GM08714 (cell line): ENCODE data around the gene FGF12.

Experiments
- H3K4me3 ChIP-seq: fragments of 200-500 bp; sonication (Bioruptor generic); 2 replicates; pipeline ENCODE4 v1.5.1; 2014; ENCODE audit warnings: mild to moderate bottlenecking, low read length, inconsistent platforms
- ZNF274 ChIP-seq: IDR thresholded peaks from 2 replicates; pipeline ENCODE4 v1.6.1; 2012; ENCODE audit warnings: mild to moderate bottlenecking, low read depth, low read length

Gene FGF12

DNA sequence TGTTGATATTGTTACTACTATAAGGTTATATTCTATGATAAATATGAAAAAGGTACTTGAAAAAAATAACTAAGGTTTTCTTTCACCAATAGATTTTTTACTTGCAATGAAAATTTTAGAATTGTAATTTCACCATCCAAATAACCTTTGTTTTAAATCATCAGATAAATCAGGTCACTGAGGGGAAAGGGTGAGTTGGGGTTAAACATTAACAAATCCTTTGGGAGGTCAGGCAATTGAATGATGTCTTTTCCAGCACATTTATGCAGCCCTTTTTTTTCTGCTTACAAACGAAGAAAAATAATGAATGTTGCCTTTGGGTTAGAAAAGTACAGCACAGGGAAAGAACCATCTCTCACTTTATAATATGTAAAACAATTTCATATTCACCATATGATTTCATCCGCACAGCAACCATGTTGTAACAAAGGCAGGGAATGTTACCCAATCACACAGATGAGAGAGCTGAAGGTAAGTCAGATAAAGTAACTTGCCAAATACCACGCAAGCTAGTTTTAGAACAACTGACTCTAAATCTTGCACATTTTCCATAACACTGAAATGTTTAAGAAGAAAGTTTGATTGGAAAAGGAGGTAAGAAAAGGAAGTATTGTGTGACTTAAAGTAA, 151.3 kb downstream of the FGF12 start:
- H3K4me3 ChIP-seq = no peak overlapping the region
- no peak for TF ChIP-seq ZNF274

DNA sequence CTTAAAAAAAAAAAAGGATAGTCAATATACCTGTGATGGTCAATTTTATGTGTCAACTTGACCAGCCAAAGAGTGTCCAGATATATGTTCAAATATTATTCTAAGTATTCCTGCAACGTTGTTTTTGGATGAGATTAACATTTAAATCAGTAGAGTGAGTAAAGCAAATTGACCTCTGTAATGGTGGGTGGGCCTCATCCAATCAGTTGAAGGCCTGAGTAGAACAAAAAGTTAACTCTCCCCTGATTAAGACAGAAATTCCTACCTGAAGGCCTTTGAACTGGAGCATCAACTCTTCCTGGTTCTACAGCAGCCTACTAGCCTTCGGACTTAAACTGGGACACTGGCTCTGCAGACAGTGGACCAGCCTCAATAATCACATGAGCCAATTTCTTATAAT, 154.1 kb downstream of the FGF12 start:
- no peak for TF ChIP-seq ZNF274
- no peak overlapping the region for H3K4me3 ChIP-seq

DNA sequence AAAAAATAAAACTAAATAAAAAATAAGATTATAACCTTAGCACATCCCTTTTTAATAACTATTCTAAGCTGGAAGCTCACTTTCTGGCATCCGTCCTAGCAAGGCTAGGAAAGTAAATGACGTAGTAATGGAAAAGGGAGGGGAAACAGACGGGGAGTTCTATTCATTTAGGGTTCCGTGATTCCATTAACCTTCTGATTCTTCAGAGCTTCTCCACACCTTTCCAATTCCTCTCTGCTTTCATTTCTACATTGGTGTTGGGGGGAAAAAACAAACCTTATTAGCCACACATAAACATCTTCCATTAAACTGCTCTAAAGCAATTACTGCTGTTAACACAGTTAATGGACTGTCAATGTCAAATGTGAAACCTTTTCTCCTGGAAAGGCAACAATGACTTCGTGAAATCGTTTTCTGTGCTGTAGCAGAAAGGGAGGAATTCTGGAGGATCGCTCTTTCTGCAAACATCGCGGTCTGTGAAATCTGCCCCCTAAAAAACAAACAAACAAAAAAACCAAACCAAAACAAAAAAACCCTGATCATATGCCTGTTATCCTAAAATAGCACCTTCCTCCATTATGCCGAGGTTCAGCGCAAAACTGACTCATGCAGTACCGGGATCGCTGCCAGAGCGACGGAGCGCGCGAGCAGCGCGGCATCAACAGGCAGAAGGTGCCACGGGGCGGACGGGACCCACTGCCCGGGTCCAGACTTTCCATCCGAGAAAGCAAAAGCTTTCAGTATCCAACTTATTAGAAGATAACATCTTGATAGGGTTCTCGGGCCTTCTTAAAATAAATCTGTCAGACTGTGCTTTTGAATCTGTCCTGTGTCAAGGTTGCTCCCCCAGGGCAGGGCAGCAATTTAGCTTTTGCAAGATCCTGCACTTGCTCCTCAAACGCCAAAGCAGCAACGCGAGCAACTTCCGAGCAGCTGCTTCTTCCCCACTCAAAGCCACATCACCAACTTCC, 156.2 kb downstream of the FGF12 start:
- TF ChIP-seq ZNF274 = no peak
- H3K4me3 ChIP-seq = peak overlapping the region; percentile 41

DNA sequence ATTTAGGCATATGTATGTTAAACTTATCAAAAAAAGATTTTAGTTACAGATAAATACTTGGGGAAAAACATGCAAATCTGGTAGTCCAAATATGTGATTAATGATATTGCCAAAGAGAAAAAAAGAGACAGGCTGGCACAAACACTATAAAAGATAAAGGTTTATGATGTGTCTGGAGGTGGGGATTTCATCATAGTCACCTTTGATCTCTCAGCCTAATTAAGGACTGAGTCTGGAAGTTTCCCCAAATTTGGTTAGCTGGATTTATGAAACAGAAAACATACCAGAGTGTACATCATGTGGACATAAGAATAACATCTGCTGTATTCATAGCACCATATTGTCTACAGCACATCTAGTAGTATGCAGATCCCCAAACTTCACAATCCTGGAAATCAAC, 157.0 kb downstream of the FGF12 start:
- no peak for TF ChIP-seq ZNF274
- no peak overlapping the region for H3K4me3 ChIP-seq

DNA sequence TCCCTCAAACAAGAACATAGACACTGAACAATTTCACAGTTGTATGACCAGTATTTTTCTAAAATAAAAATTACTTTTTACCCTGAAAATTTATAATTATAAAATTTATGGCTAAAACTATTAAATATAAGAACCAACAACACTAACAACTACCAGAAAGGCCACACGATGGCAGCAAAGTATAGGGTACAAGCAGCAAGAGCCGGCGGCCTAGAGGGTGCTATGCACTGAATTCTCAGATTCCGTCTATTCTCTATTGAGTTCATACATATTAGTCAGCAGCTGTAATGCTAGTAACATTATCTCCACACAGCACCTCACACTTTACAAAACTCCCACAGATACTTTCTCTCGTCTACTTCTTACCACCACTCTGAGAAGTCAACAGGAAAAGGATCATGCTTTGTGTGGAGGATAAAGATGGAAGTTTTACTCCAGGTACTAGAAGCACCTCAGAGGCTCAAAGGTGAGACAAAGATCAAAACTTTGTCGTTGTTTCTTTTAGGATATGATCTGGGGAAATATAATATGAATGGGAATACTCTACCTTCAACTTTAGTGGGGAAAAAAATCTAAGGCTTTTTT, 160.5 kb downstream of the FGF12 start:
- no peak for TF ChIP-seq ZNF274
- no peak overlapping the region for H3K4me3 ChIP-seq

DNA sequence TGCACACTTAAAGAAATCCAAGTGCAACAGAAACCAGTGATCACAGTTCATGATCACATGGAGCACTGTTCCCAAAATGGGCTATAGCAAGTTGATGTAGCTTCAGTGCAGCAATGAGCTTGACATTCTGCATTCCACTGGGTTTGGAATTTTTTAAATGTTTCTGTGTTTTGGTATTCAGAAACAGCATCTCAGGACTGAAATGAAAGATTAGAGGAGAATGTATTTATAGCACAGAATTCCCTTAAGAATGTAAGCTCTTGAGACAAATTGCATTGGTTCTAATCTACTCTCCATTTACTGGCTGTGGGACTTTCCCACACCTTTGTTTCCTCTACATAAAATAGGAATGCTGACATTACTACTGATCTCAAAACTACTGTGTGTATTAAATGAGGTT, 162.7 kb downstream of the FGF12 start:
- no peak for TF ChIP-seq ZNF274
- no peak overlapping the region for H3K4me3 ChIP-seq

DNA sequence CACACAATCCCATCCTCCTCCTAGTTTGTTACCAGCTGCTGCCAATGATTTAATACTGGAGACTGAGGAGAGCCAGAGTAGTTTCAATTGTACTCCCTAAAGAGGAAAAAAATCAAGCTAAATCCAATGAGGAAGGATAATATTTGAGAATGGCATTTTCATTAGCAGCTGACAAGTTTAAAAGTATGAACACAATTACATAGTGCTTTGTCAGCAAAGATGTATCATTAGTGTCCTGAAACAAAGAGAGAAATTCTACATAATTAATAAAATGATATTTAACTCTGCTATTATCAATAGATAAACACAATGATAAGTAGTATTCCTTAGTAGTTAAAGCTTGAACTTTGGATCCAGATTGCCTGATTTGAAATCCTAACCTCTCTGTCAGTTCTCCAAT, 163.9 kb downstream of the FGF12 start:
- no peak overlapping the region for H3K4me3 ChIP-seq
- no peak for TF ChIP-seq ZNF274

DNA sequence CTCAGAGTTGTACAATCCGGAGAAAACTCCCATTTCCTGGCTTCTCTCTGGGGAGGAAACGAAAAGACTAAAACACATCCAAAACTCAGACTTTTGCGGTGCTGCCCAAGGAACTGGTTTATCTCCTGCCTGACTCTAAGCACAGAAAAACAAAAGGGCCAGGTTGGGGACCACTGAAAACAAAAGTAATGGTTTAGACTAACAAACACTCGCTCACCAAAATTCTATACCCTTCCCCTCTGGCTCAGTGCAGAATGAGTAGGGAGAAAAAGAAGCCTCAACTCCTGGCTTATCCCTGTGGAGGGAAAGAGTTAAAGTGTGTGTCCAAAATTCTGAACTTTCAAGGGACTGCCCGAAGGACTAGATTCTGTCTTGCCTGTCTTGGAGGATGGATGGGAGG, 173.6 kb downstream of the FGF12 start:
- no peak for TF ChIP-seq ZNF274
- no peak overlapping the region for H3K4me3 ChIP-seq

DNA sequence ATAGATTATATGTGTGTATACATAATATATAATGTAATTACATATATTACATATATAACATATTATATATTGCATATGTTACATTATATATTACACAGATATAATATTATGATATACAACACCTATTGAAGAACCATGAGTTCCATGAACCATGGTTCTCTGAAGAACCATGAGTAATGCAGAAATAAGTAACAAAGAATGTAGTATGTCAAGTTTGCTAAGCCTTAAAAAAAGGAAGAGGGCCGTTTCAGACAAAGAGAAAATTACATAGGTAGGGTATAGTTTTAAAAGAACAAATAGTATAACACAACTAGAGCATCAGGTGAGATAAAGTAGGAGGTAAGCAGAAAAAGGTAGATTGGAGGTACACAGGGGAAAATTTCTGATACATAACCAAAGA, 177.0 kb downstream of the FGF12 start:
- TF ChIP-seq ZNF274 = no peak
- H3K4me3 ChIP-seq = no peak overlapping the region

DNA sequence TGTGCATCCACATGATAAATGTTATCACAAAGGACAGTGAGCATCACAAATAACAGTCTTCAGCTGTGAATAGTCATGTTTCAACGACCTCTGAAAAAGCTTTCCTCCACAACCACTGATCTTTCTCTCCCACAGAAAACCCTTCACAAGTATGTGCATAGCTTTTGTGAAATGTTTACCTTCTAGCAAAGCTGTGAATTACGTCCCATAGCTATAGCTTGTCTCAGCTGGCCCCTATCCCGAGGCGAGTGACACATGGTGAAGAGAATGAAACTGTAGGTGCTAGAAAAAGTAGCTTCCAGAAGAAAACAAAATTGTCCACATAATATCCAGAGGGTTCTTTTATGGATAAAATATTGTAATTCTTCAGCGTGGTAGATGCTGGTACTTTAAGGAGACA, 182.0 kb downstream of the FGF12 start:
- TF ChIP-seq ZNF274 = no peak
- no peak overlapping the region for H3K4me3 ChIP-seq

DNA sequence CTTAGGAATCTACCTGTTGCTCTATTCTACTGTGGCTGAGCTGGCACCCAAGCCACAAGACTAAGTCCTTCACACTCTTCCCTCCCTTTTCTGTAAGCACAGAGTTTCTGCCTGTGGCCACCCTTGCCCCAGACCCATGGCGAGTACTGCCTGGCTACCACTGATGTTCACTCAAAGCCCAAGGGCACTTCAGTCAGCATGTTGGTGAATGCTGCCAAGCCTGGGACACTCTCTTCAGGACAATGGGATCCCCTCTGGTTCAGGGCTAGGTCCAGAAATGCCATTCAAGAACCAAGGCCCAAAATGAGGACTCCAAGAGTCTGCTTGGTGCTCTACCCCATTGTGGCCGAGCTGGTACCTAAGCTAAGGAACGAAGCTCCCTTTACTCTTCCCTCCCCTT, 184.2 kb downstream of the FGF12 start:
- no peak for TF ChIP-seq ZNF274
- no peak overlapping the region for H3K4me3 ChIP-seq

DNA sequence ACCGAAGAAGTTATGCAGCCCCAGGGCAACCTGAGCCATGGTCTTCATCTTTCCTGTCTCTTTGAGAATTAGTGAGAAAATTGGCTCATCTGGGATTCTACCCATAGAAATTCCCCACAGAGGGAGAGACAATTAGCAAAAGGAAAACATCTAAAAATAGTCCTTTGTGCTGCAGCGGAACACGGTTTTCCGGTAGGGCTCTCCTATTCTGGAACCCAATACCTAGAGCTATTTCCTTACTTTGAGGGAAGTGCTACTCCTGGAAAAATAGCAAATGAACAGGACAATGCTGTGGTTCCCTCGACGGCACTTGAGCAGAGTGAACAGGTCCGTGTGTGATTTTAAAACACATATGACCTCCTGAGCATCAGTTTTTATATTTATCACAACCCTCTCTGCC, 210.5 kb downstream of the FGF12 start:
- no peak overlapping the region for H3K4me3 ChIP-seq
- TF ChIP-seq ZNF274 = no peak

DNA sequence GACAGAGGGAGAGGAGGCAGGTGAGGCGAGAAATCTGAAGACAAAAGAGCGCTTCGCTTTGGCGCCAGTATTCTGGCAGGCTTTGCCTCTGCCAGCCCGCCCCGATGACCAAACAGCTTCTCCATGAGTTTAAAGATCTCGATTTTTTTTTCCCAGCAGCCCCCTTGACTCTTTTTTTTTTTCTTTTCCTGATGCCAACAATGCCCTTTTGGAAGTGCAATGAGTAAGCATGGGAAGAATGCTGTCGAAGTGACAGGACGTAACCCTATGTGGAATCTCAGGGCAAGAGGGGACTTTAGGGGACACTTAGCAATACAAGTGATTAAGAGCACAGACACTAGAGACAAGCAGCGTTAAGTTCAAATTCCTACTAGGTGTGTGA, 211.7 kb downstream of the FGF12 start:
- TF ChIP-seq ZNF274 = no peak
- no peak overlapping the region for H3K4me3 ChIP-seq

DNA sequence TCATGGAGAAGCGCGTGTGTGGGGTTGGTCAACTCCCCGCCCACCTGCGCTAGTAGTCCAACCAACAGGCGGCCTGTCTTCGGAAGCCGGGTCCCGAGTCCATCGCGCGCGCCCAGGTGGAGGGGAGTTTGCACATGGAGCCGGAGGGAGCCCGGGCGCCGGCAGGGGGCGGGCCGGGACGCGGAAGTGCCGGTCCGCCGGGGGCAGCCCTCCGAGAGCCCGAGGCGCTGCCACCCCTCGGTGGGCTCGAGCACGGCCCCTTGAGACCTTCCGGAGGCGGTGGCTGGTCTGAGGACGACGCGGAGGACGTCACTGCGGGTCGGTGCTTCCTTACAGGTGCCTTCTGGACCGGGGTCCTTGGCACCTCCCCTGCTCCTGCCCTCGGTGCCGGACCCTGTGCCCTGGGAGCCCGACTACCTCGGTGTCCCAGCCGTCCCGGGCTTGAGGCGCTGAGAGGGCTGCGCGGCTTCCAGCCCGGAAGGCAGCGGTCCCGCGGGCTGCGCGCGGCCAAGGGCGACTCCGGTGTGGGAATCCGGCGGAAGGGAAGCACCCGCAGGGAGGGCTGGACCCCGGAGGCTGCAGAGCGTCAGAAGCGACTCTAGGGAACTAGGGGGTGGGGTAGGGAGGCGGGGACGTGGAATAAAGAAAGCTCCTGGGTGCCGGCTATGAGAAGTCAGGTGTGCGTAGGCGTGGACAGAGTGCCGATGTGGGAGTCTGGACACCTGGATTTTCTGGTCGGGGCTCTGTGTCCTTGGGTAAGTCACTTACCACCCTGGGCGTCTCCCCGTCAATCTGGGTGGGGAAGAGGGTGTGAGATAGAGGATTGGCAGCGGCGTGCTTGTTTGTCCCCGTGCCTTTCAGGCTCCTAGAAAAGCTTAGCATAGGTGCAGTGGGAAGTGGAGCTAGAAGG, 212.3 kb downstream of the FGF12 start:
- H3K4me3 ChIP-seq = no peak overlapping the region
- no peak for TF ChIP-seq ZNF274
